Loucy (cell line): ENCODE results near the gene NPHP4.

Experiments
- H2AFZ ChIP-seq: fragments of 200-600 bp; sonication (generic); 2 replicates; pipeline ENCODE4 v1.6.0; 2016; ENCODE audit warnings: antibody characterized with exemption, mild to moderate bottlenecking, low read length, moderate library complexity
- H3F3A ChIP-seq: fragments of 200-600 bp; 2 replicates; pipeline ENCODE4 v1.6.0; 2016; ENCODE audit warnings: antibody characterized with exemption, low read depth, mild to moderate bottlenecking
- H3K27me3 ChIP-seq: fragments of 200-600 bp; sonication (generic); 2 replicates; pipeline ENCODE4 v1.6.1; 2014; ENCODE audit warnings: low read length, mild to moderate bottlenecking; ENCODE audit not compliant: insufficient read depth, poor library complexity, severe bottlenecking
- H3K36me3 ChIP-seq: fragments of 200-600 bp; sonication (generic); 2 replicates; pipeline ENCODE4 v1.6.1; 2016; ENCODE audit warnings: low read length; ENCODE audit not compliant: insufficient read depth
- H3K4me1 ChIP-seq: fragments of 200-600 bp; sonication (generic); 2 replicates; pipeline ENCODE4 v1.5.1; 2014; ENCODE audit warnings: low read length, mild to moderate bottlenecking; ENCODE audit not compliant: insufficient read depth, poor library complexity, severe bottlenecking
- H3K4me2 ChIP-seq: fragments of 200-600 bp; sonication (generic); 2 replicates; pipeline ENCODE4 v1.6.0; 2014; ENCODE audit warnings: antibody characterized with exemption, low read length, low read depth, mild to moderate bottlenecking; ENCODE audit not compliant: poor library complexity, severe bottlenecking
- H3K4me3 ChIP-seq: fragments of 200-600 bp; sonication (generic); 2 replicates; pipeline ENCODE4 v1.5.1; 2014; ENCODE audit warnings: low read length, mild to moderate bottlenecking, mixed read lengths; ENCODE audit not compliant: poor library complexity, severe bottlenecking
- H3K79me2 ChIP-seq: fragments of 200-600 bp; sonication (generic); 2 replicates; pipeline ENCODE4 v1.6.1; 2014; ENCODE audit warnings: low read length; ENCODE audit not compliant: insufficient read depth
- H3K9ac ChIP-seq: fragments of 200-600 bp; sonication (generic); 2 replicates; pipeline ENCODE4 v1.6.0; 2014; ENCODE audit warnings: mild to moderate bottlenecking, low read depth, low read length, moderate library complexity; ENCODE audit not compliant: poor library complexity, severe bottlenecking
- H3K9me2 ChIP-seq: fragments of 200-600 bp; sonication (generic); replicated peaks from 2 replicates; pipeline ENCODE4 v1.6.1; 2016; ENCODE audit warnings: low read depth, low read length, mixed read lengths
- H3K9me3 ChIP-seq: fragments of 200-600 bp; sonication (generic); 2 replicates; pipeline ENCODE4 v1.6.1; 2014; ENCODE audit warnings: mild to moderate bottlenecking, antibody characterized with exemption, low read length, low read depth; ENCODE audit not compliant: insufficient read depth
- H4K20me1 ChIP-seq: fragments of 200-600 bp; sonication (generic); 2 replicates; pipeline ENCODE4 v1.6.0; 2014; ENCODE audit warnings: antibody characterized with exemption, low read length, mild to moderate bottlenecking; ENCODE audit not compliant: insufficient read depth, poor library complexity, severe bottlenecking
- CTCF ChIP-seq: fragments of 200-600 bp; sonication (generic); conservative IDR thresholded peaks from 2 replicates; pipeline ENCODE4 v1.5.1; 2014; ENCODE audit warnings: mild to moderate bottlenecking, antibody characterized with exemption, low read length
- EZH2phosphoT487 ChIP-seq: fragments of 200-600 bp; IDR thresholded peaks from 2 replicates; pipeline ENCODE4 v1.6.1; 2018; ENCODE audit warnings: antibody characterized with exemption, mild to moderate bottlenecking, moderate library complexity, borderline replicate concordance

Gene NPHP4

GRCh38 chr1:5982276-5982675, 9.9 kb downstream of the NPHP4 start:
- Histone ChIP-seq H3K9me3 (no peaks in the 10 kb centered on the region), H2AFZ (no peak overlapping the region), H3K36me3 (peaks cover 15% of the 10 kb centered on the region; the same call in 1 of the 2 replicates), H3K9ac (no peak overlapping the region), H3K9me2 (no peaks in the 10 kb centered on the region), H3K4me1 (no peaks in the 10 kb centered on the region), H4K20me1 (no peaks in the 10 kb centered on the region), H3F3A (peaks cover 8% of the 10 kb centered on the region; the same call in 1 of the 2 replicates), H3K4me2 (no peak overlapping the region), H3K79me2 (no peaks in the 10 kb centered on the region; the same call in 1 of the 2 replicates), H3K4me3 (no peak overlapping the region), H3K27me3 (no peaks in the 10 kb centered on the region)
- TF ChIP-seq EZH2phosphoT487 (no peak), CTCF (no peak)

GRCh38 chr1:5981009-5981380, 11.2 kb downstream of the NPHP4 start:
- Histone ChIP-seq H3K4me1 (no peaks in the 10 kb centered on the region), H2AFZ (no peak overlapping the region), H4K20me1 (no peaks in the 10 kb centered on the region), H3K9me2 (no peaks in the 10 kb centered on the region), H3K27me3 (no peaks in the 10 kb centered on the region), H3K36me3 (peaks cover 20% of the 10 kb centered on the region; the same call in 1 of the 2 replicates), H3K4me3 (no peak overlapping the region), H3K9ac (no peak overlapping the region), H3K4me2 (no peak overlapping the region), H3K9me3 (no peaks in the 10 kb centered on the region), H3K79me2 (no peaks in the 10 kb centered on the region), H3F3A (peaks cover 8% of the 10 kb centered on the region; the same call in 1 of the 2 replicates)
- TF ChIP-seq CTCF (no peak), EZH2phosphoT487 (no peak)

DNA sequence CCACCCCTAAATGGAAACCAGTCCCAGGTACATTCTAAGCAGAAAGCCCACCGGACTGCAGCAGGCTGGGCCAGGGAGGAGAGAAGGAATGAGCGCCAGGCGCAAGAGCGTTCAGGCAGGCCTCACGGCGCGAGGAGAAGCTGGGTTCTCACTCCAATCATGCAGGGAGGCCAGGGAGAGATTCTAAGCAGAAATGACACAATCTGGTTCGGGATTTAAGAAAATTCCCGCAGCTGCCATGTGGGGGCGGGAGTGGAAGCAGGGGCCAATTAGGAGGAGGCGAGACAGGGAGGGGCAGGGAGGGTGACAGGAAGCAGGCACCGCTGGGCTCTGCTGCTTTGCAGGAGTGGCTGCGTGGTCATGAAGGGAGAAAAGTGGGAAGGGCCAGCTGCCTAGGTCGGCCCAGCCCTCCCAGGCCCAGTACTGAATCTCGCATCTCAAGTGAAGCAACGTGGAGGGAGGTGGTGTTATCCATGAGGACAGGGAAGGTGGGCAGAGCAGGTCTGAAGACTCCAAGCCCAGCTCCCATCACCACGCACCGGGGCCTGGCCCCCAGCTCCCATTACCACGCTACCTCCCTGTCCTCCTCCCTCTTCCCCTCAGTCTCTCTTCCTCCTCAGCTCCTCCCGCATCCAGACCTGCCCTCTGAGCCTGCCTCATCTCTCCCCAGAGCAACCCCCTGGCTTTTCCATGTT, 11.8 kb downstream of the NPHP4 start:
- no peak overlapping the region for H3K4me2 ChIP-seq
- no peaks in the 10 kb centered on the region for H3K9me3 ChIP-seq
- H3K9me2 ChIP-seq: no peaks in the 10 kb centered on the region
- no peak overlapping the region for H3K4me3 ChIP-seq
- H4K20me1 ChIP-seq: no peaks in the 10 kb centered on the region
- H3K4me1 ChIP-seq: no peaks in the 10 kb centered on the region
- TF ChIP-seq EZH2phosphoT487 (no peak), CTCF (0 out of 2 replicates have a peak, but pooled peaks have one; percentile 18)
- H3K36me3 ChIP-seq: peaks cover 20% of the 10 kb centered on the region; the same call in 1 of the 2 replicates
- no peaks in the 10 kb centered on the region for H3K79me2 ChIP-seq
- no peaks in the 10 kb centered on the region for H3K27me3 ChIP-seq
- H2AFZ ChIP-seq: no peak overlapping the region
- no peak overlapping the region for H3K9ac ChIP-seq
- H3F3A ChIP-seq: peaks cover 8% of the 10 kb centered on the region; the same call in 1 of the 2 replicates
